Fibroblast of villous mesenchyme (primary cell): Measurements from ENCODE around the gene C1QB. TPM values are rescaled to one million over a fixed set of nuclear protein-coding genes. Genes with fewer than 3 reads are reported as not detected.

Source experiments
- DNase-seq: peaks from one replicate; pipeline ENCODE4 v3.0.0-alpha.2; 2010; ENCODE audit warnings: low read depth
- H3K4me3 ChIP-seq: 2 replicates; pipeline ENCODE4 v1.5.1; 2011; ENCODE audit warnings: low read depth, mild to moderate bottlenecking, low read length
- CTCF ChIP-seq: IDR thresholded peaks from 2 replicates; pipeline ENCODE4 v1.5.1; 2012; ENCODE audit warnings: low read depth, mild to moderate bottlenecking, low read length; ENCODE audit not compliant: insufficient read depth
- total RNA-seq: library from RNA; depleted of rRNA; stranded (reverse); fragments of >200 nt; gene quantifications from 2 replicates; pipeline ENCODE4 v1.2.3, GENCODE V29; 2012

The C1QB gene
- total RNA-seq, 1 donor, result not detected

- H3K4me3 ChIP-seq, result no peak overlapping the region
- DNase-seq, result no peak
- no peak for TF ChIP-seq CTCF
These were observed 15.1 kb upstream of the C1QB start for GRCh38 chr1:22637907-22638445.

- no peak for TF ChIP-seq CTCF
- no peak for DNase-seq
- no peak overlapping the region for H3K4me3 ChIP-seq
These were observed 14.4 kb upstream of the C1QB start for GRCh38 chr1:22638476-22639234.

GRCh38 chr1:22639286-22639685 lies 13.8 kb upstream of the C1QB start:
- no peak for TF ChIP-seq CTCF
- DNase-seq, result peak; percentile 34
- H3K4me3 ChIP-seq, result no peak overlapping the region

- no peak for TF ChIP-seq CTCF
- no peak for DNase-seq
These were observed 11.8 kb upstream of the C1QB start for GRCh38 chr1:22641247-22641646.

GRCh38 chr1:22641906-22642636 lies 11.0 kb upstream of the C1QB start:
- peak; percentile 39 for DNase-seq
- peak; percentile 87 for TF ChIP-seq CTCF

More at GRCh38 chr1:22641247-22641646, 11.8 kb upstream of the C1QB start:
- H3K4me3 ChIP-seq, result no peak overlapping the region

GRCh38 chr1:22643381-22643780 lies 9.7 kb upstream of the C1QB start, which contains the start of gene C1QC:
Gene C1QC, plus strand, starts transcription at chr1:22643633. Its CDS starts 391 bp downstream, at chr1:22644024.
- no peak for DNase-seq
- no peak for TF ChIP-seq CTCF

More at GRCh38 chr1:22641906-22642636, 11.0 kb upstream of the C1QB start:
- no peak overlapping the region for H3K4me3 ChIP-seq

More at GRCh38 chr1:22643381-22643780, 9.7 kb upstream of the C1QB start, which contains the start of gene C1QC:
- H3K4me3 ChIP-seq, result no peak within 1 kb of the TSS
